Activated CD8-positive, alpha-beta memory T cell treated with anti-CD3 and anti-CD28 coated beads, Interleukin-2, amount 50 U/mL, for 24 hours (primary cell): ENCODE measurements around the gene DNAH14.

Experiments
- DNase-seq: peaks from one replicate; pipeline ENCODE4 v3.0.0-alpha.2; 2020; ENCODE audit errors: extremely low read depth

DNAH14 gene

DNA sequence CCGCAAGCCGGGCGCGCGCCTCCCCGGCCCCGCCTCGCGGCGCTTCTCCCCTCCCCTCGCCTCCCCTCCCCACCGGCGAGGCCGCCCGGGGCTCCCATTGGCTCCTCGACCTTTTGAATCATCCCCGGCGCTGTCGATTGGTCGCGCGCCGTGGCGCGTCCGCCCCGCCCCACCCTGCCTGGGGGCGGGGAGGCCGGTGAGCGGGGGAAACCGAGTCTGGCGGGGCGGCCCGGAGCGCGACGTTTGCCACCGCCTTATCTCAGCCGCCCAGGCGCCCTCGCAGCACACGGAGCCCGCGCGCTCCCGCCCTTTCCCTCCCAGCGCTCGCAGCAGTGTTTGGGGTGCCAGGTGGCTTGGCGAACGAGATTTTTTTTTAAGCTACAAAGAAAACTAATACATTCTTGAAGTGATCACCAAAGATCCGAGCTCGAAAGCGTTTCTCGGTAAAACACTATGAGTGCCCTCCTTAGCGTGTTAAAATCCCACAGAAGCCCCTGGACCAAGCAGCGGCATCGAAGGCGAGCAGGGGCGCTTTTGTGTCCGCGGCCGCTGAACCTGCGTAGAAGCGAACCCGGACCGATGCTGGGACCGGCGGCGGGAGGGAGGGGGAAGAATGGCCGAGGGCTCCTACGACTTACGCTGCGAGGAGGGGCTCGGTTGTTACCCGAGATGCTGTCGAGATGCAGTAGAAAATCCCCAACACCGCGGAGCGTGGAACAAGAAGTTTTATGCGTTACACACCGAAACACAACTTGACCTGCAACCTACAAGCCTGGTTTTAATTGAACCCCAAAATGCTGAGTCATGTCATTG, 498.8 kb downstream of the DNAH14 start:
- peak; percentile 79 for DNase-seq

DNA sequence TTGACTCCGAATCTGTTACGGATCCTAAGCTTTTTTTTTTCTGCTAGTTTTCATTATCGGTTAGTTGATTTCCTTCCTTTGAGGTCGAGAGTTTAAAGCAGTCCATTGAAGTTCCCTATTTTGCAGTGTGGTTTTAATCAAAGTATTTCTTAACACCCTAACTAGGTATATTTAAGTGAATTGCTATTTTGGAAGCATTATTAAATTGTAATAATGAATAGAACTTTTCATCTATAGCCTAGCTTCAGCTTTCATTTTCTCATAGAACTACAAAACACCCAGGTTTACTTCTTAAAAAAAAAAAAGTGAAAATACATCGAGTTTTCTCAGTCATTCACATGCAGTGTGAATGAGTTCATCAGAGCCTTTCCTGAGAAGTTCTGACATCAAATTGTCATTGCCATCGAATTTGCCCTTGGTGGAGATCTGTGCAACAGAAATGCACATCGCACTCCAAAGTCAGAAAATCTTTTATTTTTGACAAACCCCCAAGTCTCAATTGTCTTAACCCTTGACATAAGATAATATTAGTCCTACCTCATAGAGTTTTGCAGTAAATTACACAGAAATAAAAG, 499.5 kb downstream of the DNAH14 start:
- DNase-seq: no peak

DNA sequence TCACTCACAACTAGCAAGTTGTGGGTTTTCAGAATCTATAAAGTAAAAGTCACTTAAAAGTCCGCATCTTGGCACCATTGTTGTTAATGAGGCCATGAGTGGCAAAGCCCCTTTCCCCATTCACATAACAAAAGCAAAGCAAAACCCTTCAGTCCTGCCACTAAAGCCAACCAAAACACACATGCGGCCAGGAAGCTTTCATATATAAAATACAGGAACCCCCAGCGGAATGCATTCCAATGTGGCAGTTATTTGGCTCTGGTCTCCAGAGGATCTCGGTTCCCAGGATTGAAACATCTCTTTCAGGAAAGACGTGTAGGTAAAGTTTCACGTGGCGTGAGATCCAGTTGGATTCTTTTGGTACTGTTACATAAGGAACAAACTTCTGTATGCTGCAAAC, 500.8 kb downstream of the DNAH14 start:
- DNase-seq: no peak

DNA sequence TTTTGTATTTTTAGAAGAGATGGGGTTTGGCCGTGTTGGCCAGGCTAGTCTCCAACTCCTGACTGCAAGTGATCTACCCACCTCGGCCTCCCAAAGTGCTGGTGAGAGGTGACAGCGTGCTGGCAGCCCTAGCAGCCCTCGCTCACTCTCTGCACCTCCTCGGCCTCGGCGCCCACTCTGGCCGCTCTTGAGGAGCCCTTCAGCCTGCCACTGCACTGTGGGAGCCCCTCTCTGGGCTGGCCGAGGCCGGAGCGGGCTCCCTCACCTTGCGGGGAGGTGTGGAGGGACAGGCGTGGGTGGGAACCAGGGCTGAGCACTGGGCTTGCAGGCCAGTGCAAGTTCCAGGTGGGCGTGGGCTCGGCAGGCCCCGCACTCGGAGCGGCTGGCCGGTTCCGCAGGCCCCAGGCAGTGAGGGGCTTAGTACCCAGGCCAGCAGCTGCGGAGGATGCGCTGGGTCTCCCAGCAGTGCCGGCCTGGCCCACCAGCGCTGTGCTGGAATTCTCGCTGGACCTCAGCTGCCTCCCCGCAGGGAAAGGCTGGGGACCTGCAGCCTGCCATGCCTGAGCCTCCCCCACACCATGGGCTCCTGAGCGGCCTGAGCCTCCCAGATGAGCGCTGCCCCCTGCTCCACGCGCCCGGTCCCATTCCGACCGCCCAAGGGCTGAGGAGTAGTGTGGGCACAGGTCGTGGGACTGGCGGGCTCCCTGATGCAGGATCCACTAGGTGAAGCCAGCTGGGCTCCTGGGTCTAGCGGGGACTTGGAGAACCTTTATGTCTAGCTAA, 501.8 kb downstream of the DNAH14 start:
- DNase-seq: no peak

DNA sequence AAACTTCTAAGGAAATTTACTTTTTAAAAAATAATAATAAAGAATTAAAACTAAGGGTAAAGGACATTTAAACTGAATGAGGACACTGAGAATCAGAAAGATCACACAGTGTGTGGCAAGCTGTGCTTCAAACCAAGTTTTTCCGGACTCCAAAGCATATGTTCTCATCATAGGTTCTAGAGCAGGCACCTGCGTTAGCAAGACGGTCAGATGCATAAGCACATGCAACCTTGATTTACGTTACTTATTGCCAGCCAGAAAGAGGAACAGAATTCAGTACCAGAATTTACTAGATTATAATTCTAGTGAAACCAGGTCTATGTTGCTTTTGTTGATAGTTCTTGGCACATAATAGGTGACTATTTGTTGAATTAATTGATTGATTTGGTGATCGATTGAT, 504.6 kb downstream of the DNAH14 start:
- no peak for DNase-seq

DNA sequence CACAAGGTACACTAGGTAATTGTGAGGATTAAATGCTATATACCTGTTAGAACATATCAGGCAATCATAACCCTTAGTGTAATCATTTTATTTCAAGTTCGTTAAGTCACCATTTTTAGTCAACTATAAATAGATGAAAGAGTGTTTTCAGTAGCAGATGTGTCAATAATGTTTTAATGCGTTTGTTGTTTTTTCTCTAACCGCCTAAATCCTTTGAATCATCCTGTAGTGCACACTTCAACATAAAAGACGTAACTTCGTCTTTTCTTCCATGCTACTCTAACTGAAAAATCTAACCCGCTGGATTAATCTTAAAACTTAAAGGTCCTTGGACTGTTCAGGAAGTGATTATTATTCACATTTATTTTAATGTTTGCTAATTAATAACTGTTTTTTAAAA, 505.6 kb downstream of the DNAH14 start:
- no peak for DNase-seq

DNA sequence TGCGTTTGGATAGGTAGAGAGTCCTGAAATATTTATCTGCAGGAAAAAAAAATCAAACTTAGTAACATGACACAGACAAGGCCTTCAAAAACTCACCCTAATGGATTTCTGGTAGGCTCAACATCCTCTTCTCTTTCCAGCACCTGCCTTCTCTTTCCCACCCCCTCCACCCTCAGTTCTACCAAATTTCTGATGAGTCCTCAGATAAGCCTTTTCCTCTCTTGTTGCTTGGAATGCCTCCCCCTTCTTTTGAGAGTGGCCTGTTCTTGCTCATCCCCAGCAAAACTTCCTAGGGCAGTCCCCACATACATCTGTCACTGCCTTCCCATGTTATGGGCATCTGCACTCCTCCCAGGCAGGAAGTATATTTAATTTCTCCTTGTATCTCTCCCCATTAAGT, 506.0 kb downstream of the DNAH14 start:
- no peak for DNase-seq

DNA sequence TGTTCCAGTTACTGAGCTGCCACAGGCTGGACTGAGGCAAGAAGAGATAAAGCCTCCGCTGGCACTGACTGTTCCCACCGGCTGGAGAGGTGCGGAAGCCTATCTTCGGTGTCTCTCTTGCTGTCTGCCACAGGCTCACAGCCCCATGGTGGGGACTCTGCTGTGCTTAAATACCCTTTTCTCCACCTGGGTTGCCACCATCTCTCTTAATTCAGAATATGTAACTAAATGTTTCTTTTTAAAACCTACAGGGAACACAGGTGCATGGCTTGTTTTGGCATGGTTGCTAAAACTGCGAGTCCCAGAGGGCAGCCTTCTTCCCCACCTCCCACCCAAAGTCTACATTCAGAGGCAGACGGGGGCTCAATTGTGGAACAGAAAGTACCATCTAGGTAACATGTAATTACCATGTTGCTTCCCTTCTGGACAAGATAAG, 506.5 kb downstream of the DNAH14 start:
- no peak for DNase-seq

DNA sequence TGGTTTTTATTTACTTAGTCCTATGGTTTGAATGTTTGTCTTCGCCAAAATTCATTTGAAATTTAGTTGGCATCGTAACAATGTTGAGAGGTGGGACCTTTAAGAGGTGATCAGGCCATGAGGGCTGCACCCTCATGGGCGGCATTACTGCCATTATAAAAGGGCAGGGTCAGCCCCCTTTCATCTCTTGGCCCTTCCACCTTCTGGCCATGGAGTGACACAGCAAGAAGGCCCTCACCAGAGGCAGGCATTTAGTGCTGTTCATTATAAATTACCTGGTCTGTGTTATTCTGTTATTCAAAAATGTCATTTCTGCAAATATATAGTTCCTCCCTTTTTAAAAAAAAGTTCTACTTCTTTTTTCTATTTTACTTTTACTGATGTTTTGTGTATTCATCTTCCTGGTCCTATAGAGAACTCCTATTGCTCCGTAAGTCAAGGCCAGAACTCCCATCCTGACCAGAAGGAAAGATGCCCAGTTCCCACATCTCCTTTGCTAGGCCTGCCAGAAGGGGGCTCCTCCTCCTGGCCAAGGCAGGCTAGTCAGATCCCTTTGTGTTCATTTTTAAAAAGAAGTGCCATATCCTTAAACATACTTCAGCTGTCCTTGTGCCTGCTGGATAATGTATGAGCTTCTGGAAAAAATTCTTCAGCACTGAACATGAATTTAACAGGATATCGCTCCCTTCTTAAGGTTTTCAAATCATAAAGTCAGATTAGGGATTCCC, 508.4 kb downstream of the DNAH14 start:
- DNase-seq: no peak

DNA sequence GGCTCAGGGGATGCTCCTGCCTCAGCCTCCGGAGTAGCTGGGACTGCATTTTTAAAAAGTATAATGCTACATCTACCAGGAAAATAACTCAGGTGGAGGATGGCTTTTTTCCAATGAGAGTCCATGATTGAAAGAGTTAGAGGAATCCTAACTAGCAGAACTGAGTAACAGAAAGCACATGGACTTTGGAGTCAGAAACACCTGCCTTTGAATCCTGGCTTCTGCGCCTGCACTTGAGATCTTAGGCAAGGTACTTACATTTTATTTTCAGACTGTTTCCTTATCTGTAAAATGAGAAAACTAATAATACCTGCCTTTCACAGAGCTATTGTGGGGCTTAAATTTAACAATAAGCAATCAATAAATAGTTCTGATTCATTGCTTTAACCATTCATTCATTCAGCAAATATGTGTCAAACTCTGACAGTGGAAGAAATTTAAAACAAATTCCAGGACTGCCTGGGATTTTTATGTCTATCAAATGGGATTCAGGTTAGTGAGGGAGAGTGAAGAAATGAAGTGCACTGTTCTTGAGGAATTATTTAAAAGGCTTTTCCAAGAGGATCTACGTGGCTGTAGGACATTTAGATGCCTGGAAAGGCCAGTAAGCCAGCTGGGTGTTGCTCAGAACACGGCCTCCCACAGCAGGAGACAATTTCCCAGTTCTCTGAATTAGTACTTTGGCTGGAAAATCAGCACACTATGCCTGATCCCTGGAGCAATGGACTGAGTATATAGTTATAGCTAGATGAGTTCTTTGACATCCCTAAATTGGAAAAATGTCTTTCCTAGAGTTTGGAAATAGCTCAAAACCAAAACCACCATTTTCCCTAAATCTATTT, 511.1 kb downstream of the DNAH14 start:
- no peak for DNase-seq

DNA sequence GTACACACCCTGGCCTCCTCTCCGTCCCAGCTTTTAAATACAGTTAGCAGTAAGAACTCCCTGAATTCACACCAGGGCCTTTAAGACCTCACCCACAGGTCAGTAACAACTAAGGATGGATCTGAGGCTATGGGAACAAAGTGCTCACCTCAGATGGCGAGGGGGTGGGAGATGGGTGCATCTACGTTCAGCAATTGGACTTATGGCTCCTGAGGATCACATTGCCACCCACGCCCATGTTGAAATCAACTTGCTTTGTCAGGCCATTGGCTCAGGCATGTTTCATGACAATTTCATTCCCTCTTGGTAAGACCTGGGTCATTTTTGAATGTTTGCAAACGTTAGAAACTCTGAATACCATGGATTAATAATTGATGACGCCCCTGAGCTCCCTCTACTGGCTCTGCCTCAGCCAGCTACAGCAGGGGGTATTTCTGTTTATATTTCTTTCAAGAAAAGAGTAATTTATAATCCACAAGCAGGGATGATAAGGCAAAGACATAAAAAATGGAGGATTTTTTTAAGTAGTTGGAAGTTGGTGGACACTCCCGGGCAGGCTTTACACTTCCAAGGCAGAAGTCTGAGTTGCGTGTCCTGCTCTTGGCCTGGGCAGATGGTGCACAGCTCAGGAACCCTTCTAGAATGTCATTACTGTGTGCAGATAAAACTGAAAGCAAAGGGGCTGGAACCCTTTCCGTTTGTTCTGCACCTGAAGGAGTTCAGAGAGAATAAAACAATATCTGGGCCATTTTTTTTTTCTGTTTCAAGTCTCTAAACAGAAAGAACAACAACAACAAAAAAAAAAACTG, 512.0 kb downstream of the DNAH14 start:
- DNase-seq: no peak

DNA sequence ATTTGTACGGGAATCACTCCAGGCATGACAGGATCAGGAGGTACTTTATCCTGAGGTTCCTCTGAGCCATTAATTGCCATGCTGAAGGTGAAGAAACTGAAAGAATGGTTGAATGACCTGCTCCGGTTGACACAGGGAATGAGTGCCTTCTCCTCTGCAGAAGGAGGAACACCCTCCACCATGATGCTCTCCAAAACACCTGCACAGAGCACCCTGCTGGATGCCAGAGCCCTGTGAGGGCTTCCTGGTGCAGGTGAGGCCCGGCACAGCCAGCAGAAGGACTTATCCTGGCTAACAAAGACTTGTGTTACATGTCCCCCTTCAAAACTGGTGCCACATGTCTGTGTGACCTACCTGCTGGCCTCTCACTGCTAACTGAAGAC, 512.6 kb downstream of the DNAH14 start:
- no peak for DNase-seq

DNA sequence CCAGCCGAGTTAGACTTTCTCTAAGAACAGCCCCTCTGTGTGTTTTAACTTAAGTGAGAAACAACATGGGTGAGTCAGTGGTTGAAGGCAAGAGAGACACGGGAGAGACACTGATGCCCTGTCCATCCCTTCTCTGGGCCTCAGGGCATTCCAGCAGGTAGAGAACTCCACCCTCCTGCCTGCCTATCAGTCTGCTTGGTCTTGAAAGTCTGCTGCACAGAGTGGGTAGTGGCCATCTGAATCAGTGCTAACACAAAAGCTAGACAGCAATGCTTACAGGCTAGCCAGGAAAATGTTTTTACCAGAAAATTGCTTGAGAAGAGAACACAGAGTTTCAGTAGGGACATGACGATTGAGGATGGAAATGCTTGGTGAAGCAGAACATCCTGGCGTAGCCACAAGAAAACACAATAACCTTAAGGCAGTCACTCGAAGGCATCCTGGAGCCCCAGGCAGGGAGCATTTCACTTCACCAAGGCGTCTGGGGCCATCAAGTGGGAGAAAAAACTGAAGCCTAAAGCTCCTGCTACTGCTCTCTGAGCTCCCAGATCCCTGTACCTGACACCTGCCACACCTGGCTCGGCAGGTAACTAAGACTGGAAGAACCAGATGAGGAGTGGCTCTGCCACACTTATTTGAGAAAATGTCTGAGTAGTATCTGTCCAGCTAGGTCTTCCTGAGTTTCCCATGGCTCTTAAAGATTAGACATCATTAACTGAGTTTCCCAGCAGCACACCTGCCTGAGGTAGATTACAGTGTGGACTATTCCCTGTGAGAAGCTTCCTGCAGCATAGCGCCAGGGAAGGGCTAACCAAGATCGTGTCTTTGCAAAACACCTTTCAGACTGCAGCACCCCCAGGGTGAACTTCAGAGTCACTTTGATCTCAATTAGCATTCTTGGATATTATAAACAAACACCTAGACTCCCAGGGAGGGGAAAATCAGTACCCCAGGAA, 516.4 kb downstream of the DNAH14 start:
- DNase-seq: no peak

DNA sequence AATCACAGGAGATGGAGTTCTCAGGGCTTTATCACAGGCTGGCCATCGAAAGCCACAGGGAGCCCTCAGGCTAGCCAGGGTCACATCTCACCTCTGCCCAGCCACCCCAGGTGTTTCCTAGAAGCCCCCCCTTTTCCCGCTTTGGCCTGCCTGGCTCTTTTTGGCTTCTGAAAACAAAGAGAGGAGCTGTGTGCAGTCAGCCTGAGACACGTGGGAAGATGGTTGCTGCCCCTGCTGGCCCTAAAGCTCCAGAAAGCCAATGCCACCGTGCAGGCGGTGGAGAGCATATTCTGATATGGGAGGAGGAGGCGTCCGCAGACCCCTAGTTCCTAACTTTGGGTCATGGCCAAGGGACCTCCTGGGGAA, 517.1 kb downstream of the DNAH14 start:
- DNase-seq: no peak

DNA sequence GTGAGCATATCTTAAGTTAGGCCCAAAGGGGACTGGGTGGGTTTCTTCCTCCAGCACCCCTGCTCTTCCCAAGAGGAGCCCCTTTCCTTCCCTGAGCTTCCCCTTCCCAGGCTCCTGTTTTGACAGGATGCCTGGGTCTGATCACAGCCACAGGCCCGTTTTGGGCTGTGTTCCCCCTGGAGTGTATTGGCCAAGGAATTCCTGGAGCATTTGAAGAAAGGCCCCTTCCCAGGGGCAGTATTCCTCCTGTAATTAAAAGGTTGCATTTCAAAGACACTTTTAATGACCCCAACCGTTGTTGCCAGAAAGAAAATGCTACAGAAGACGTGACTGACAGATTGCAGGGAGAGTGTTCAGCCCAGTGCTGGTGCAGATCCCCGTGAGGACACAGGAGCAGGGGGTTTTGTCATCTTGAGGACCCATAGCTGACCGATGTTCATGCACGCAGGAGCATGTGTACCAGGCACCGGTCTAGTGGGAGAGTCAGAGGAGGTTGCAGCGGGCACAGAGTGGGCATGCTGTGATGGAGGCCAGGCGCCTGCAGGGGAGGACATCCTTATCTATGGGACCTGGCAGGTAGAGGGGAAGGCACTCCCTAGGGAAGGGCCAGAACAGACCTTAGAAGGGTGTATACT, 517.6 kb downstream of the DNAH14 start:
- DNase-seq: no peak

DNA sequence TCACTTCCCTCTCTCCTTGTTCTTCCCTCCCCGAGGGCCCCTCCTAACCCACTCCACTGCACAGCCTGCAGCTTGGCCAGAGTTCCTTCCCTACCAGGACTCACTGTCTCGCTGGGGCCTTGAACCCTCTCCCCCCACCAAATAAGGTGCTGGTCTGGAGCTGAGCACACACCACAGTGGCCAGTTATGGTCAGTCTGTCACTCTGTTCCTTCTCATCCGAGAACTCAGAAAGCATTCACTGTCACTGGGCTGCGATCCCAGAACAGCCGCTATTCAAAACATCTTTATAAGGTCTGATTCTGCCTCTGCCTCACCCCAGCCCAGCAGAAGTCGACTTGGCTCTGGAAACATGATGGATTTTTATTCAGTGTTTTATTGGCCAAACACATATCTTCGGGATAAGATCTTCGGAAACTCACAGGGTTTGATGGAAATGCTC, 518.2 kb downstream of the DNAH14 start:
- DNase-seq: no peak

DNA sequence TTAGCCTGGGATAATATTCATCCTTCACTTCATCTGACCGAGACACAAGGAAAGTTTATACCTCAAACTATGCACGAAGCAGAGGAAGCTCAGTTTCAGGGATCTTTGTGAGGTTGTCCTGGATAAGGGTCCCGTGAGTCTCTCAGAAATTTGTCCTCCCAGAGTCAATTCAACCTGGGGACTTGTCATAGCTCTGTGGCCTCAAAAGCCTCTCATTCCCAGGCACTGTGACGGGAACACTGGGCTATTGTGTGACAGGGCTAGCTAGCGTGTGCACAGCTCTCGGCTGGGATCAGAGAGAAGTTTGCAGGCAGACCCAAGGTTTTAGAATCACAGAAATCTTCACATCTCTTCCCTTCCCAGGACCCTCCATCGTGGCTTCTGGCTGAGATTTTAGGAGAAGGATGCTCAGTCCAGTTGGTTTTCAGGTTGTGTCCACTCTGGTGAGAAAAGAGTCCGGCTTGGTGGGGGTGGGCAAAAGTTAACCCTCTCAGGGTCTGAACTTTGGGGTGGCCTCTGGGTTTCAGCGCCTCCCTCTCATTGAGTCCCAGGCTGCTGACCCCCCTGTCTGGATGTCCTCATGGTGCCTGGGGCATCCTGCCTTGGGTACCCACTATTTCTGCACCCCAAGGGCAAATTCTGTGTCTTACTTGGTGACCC, 518.8 kb downstream of the DNAH14 start:
- no peak for DNase-seq
